Neural crest cell (in vitro differentiated cells): ENCODE data around the gene NFE2. TPM values are rescaled to one million over a fixed set of nuclear protein-coding genes. Genes with fewer than 3 reads are reported as not detected.

Source experiments
- DNase-seq: peaks from one replicate; pipeline ENCODE4 v3.0.0; 2021; ENCODE audit warnings: low read depth, mixed read lengths, low spot score
- H3K27ac Mint-ChIP-seq: one replicate; pipeline ENCODE4 v1.8.0; 2021; ENCODE audit warnings: mild to moderate bottlenecking, mixed read lengths; ENCODE audit not compliant: unreplicated experiment
- H3K27me3 Mint-ChIP-seq: 2 replicates; pipeline ENCODE4 v1.8.0; 2021; ENCODE audit warnings: low read depth, mild to moderate bottlenecking, mixed read lengths
- H3K36me3 Mint-ChIP-seq: 2 replicates; pipeline ENCODE4 v1.8.0; 2021; ENCODE audit warnings: low read depth, mild to moderate bottlenecking, mixed read lengths
- H3K4me1 Mint-ChIP-seq: 2 replicates; pipeline ENCODE4 v1.8.0; 2021; ENCODE audit warnings: mixed read lengths
- H3K4me3 Mint-ChIP-seq: one replicate; pipeline ENCODE4 v1.8.0; 2021; ENCODE audit warnings: mild to moderate bottlenecking, mixed read lengths
- H3K9me3 Mint-ChIP-seq: 2 replicates; pipeline ENCODE4 v1.8.0; 2021; ENCODE audit warnings: mixed read lengths
- total RNA-seq: library from RNA; stranded (reverse); gene quantifications from 2 replicates; pipeline ENCODE4 v1.2.1, GENCODE V29; 2021
- TF ChIP-seq, protein P1 (sequence below): fragments of 200-600 bp; sonication (generic); conservative IDR thresholded peaks from 2 replicates; pipeline ENCODE4 v1.5.0; 2021; ENCODE audit warnings: antibody characterized with exemption, mild to moderate bottlenecking

Gene NFE2
- total RNA-seq, 1 donor from 2014 or later, result not detected

DNA sequence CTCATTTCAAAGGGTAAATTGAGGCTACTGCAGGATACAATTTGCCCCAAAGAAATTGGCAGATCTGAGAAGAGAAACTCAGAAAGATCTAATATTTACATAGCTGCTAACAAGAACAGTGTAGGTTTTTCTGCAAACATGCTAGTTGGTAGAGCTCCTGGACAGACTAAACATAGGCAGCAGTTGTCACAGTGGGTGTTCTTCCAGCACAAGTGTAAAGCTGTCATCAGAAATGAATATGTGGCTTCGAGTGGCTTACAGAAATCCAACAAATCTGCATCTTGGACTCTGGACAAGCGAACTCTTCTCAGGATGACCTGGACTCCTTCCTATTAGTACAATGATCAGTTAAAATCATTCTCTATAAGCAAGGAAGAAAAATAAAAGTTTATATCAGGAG is 26.8 kb downstream of the NFE2 start:
- TF ChIP-seq, protein P1, sequence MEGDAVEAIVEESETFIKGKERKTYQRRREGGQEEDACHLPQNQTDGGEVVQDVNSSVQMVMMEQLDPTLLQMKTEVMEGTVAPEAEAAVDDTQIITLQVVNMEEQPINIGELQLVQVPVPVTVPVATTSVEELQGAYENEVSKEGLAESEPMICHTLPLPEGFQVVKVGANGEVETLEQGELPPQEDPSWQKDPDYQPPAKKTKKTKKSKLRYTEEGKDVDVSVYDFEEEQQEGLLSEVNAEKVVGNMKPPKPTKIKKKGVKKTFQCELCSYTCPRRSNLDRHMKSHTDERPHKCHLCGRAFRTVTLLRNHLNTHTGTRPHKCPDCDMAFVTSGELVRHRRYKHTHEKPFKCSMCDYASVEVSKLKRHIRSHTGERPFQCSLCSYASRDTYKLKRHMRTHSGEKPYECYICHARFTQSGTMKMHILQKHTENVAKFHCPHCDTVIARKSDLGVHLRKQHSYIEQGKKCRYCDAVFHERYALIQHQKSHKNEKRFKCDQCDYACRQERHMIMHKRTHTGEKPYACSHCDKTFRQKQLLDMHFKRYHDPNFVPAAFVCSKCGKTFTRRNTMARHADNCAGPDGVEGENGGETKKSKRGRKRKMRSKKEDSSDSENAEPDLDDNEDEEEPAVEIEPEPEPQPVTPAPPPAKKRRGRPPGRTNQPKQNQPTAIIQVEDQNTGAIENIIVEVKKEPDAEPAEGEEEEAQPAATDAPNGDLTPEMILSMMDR, result no peak
- Mint-ChIP-seq H3K4me3 (peak overlapping the region; percentile 64), H3K27me3 (no peaks in the 10 kb centered on the region), H3K27ac (no peak overlapping the region), H3K4me1 (peaks cover 24% of the 10 kb centered on the region), H3K9me3 (no peaks in the 10 kb centered on the region), H3K36me3 (peaks cover 8% of the 10 kb centered on the region)
- no peak for DNase-seq

DNA sequence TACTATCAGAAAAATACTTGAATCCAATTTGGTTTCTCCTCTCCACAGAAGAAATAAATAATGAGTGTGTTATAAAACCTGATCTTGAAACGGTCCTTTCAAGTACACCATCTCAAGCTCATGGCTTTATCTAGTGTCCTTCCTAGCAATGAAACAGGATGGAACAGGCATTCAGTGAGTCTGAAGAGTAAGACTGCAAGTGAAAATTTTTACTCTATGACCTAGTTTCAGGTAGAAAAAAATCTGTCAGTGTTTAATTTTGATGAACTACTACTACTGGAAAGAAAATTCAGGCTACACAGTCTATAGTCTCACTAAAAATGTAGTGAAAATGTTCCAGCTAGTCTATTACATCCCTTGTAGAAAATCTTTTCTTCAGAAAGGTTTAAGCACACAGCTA is 28.6 kb downstream of the NFE2 start:
- peaks cover 9% of the 10 kb centered on the region for H3K36me3 Mint-ChIP-seq
- peaks cover 29% of the 10 kb centered on the region for H3K4me1 Mint-ChIP-seq
- DNase-seq, result no peak
- H3K27ac Mint-ChIP-seq, result no peak overlapping the region
- no peak overlapping the region for H3K4me3 Mint-ChIP-seq
- TF ChIP-seq, protein P1, result no peak
- H3K27me3 Mint-ChIP-seq, result no peaks in the 10 kb centered on the region
- no peaks in the 10 kb centered on the region for H3K9me3 Mint-ChIP-seq

DNA sequence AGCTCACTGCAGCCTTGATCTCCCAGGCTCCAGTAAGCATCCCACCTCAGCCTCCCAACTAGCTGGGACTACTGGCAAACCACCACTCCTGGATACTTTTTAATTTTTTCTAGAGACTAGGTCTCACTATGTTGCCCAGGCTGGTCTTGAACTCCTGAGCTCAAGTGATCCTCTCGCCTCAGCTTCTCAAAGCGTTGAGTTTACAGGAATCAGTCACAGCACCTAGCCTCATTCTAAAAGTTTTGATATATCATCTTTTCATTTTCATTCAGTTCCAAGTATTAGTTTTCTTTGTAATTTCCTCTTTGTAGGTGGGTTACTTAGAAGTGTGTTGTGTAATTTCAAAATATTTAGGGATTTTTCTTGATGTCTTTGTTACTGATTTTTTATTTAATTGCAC is 30.5 kb downstream of the NFE2 start:
- no peaks in the 10 kb centered on the region for H3K9me3 Mint-ChIP-seq
- no peak for DNase-seq
- H3K27me3 Mint-ChIP-seq, result no peaks in the 10 kb centered on the region
- H3K27ac Mint-ChIP-seq, result no peak overlapping the region
- peaks cover 9% of the 10 kb centered on the region for H3K36me3 Mint-ChIP-seq
- H3K4me1 Mint-ChIP-seq, result peaks cover 28% of the 10 kb centered on the region
- no peak overlapping the region for H3K4me3 Mint-ChIP-seq
- TF ChIP-seq, protein P1, result no peak

DNA sequence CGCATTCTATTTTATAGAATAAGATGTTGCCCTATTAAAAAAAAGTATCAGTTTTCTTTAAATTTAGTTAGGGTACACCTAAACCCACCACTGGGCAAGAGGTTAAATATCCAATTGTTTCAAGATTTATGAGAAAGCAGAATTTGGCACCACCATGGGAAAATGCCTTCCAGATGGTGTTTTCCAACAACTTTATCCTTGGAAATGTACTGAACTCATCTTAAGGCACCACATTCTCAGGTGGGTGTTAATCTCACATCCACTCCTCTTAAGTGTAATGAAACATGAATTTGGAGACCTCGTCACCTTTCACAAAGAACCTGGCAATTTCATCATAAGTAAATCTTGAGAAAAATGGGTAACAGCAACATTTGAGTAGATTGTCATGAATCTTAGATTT is 34.0 kb downstream of the NFE2 start:
- Mint-ChIP-seq H3K4me3 (no peak overlapping the region), H3K27me3 (no peaks in the 10 kb centered on the region), H3K4me1 (peaks cover 42% of the 10 kb centered on the region), H3K27ac (no peak overlapping the region), H3K36me3 (peaks cover 6% of the 10 kb centered on the region), H3K9me3 (no peaks in the 10 kb centered on the region)
- TF ChIP-seq, protein P1, result no peak
- DNase-seq, result no peak

DNA sequence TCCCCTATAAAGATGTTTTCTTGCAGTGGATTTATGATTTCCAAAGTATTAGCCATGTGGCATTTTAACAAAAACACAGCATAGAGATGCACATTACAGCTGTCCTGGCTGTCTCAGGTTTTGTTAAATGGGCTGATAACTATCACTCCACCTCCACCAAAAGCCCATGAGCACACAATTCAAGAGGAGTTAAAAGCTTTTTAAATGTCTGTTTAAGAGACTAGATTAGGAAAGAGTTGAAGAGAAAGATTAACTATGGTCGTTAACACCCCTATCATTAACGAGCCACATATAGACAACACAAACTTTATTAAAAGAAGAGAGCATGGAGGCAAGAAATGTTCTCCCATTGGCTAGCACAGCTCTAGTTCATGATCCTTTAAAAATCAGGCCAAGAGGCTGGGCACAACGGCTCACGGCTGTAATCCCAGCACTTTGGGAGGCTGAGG is 35.4 kb downstream of the NFE2 start:
- DNase-seq, result no peak
- H3K4me3 Mint-ChIP-seq, result no peak overlapping the region
- no peaks in the 10 kb centered on the region for H3K27me3 Mint-ChIP-seq
- H3K4me1 Mint-ChIP-seq, result peaks cover 53% of the 10 kb centered on the region
- peaks cover 6% of the 10 kb centered on the region for H3K36me3 Mint-ChIP-seq
- no peaks in the 10 kb centered on the region for H3K9me3 Mint-ChIP-seq
- no peak overlapping the region for H3K27ac Mint-ChIP-seq
- TF ChIP-seq, protein P1, result no peak

DNA sequence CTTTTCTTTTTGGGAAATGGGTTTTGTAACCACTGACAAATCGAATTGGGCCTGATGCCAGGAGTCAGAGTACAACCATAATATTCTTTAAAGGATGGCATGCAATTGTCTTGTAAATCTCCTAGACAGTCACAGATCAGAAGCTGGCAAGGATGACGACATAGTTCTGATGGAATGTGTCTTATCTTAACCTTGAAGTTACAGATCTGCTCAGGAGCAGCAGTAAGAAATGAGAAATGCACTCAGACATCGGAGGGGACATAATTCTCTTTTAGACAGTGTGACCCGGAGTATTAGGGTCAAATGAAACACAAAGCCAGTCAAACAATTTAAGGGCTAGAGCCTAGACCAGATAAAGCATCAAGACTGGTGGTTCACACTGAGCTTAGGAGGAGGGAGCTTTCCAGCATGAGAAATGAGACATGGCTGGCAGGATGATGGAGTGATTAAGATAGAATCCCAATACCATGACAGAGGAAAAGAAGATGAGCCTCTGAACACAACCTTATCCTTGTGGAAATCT is 38.4 kb downstream of the NFE2 start:
- Mint-ChIP-seq H3K36me3 (no peaks in the 10 kb centered on the region), H3K4me1 (peaks cover 66% of the 10 kb centered on the region), H3K4me3 (peak overlapping the region; percentile 20), H3K27me3 (no peaks in the 10 kb centered on the region), H3K9me3 (no peaks in the 10 kb centered on the region), H3K27ac (peak overlapping the region; percentile 78)
- TF ChIP-seq, protein P1, result no peak
- DNase-seq, result no peak
